ENCODE measurements around the gene TEP1. TPM values are rescaled to one million over a fixed set of nuclear protein-coding genes. Genes with fewer than 3 reads are reported as not detected.

The TEP1 gene
- total and polyA plus RNA-seq, 12 donors: 8.7 to 59.8 (median 30.8) TPM

GRCh38 chr14:20440882-20441281, 27.6 kb upstream of the TEP1 start:
- TF ChIP-seq POLR2A (IDR thresholded peaks at IDR 0.05) (no peak), CTCF (IDR thresholded peaks at IDR 0.05) (no peak)
- 66 to 78% (median 72%) methylated on average over 4 to 5 of the region's 5 CpGs for WGBS, 4 donors

GRCh38 chr14:20440465-20440864, 27.2 kb upstream of the TEP1 start:
- Histone ChIP-seq H3K36me3 (replicated peaks in 1 of 2) (peaks cover 0 to 4% of the 10 kb centered on the region in 2 donors), H3K27me3 (no peaks in the 10 kb centered on the region), H3K9me3 (replicated peaks in 1 of 3) (no peaks in the 10 kb centered on the region), H3K4me1 (replicated peaks in 1 of 2) (no peaks in the 10 kb centered on the region), H3K4me3 (no peak overlapping the region), H3K27ac (no peak overlapping the region)
- intact Hi-C loops (cut with DNase I): no loop called here
- no peak for DNase-seq
- WGBS, 4 donors: 74 to 87% (median 83%) methylated on average over 5 of the region's 5 CpGs
- TF ChIP-seq CTCF (IDR thresholded peaks at IDR 0.05) (no peak), POLR2A (IDR thresholded peaks at IDR 0.05) (no peak)

More at GRCh38 chr14:20440882-20441281, 27.6 kb upstream of the TEP1 start:
- Histone ChIP-seq H3K27me3 (no peaks in the 10 kb centered on the region), H3K4me3 (no peak overlapping the region), H3K36me3 (replicated peaks in 1 of 2) (peaks cover 0 to 9% of the 10 kb centered on the region in 2 donors), H3K27ac (no peak overlapping the region), H3K9me3 (replicated peaks in 1 of 3) (no peaks in the 10 kb centered on the region), H3K4me1 (replicated peaks in 1 of 2) (no peaks in the 10 kb centered on the region)
- intact Hi-C loops (cut with DNase I): no loop called here
- DNase-seq: no peak

- Histone ChIP-seq H3K27me3 (no peaks in the 10 kb centered on the region), H3K9me3 (replicated peaks in 1 of 3) (no peaks in the 10 kb centered on the region), H3K4me1 (replicated peaks in 1 of 2) (no peaks in the 10 kb centered on the region), H3K4me3 (no peak overlapping the region), H3K27ac (no peak overlapping the region), H3K36me3 (replicated peaks in 1 of 2) (no peaks in the 10 kb centered on the region)
- DNase-seq: no peak
- intact Hi-C loops (cut with DNase I): no loop called here
- 75 to 85% (median 79%) methylated on average over 7 of the region's 7 CpGs for WGBS, 4 donors
- TF ChIP-seq CTCF (IDR thresholded peaks at IDR 0.05): no peak
- no peak for TF ChIP-seq POLR2A (IDR thresholded peaks at IDR 0.05)
These were observed 25.4 kb upstream of the TEP1 start for GRCh38 chr14:20438664-20439063.

- no peaks in the 10 kb centered on the region for H3K27me3 ChIP-seq
- H3K36me3 ChIP-seq (replicated peaks in 1 of 2): no peaks in the 10 kb centered on the region
- no peaks in the 10 kb centered on the region for H3K4me1 ChIP-seq (replicated peaks in 1 of 2)
- TF ChIP-seq CTCF (IDR thresholded peaks at IDR 0.05): no peak
- no peak for TF ChIP-seq POLR2A (IDR thresholded peaks at IDR 0.05)
- H3K9me3 ChIP-seq (replicated peaks in 1 of 3): no peaks in the 10 kb centered on the region
- DNase-seq: no peak
- WGBS, 4 donors: 67 to 90% (median 90%) methylated on average over 4 of the region's 4 CpGs
- intact Hi-C loops (cut with DNase I): no loop called here
- no peak overlapping the region for H3K27ac ChIP-seq
- H3K4me3 ChIP-seq: no peak overlapping the region
These were observed 23.1 kb upstream of the TEP1 start for GRCh38 chr14:20436363-20436755.
